MM.1S (cell line): ENCODE results near the gene CBX8.

Source experiments
- DNase-seq: peaks from one replicate; pipeline ENCODE4 v3.0.0-alpha.2; 2015
- H2AFZ ChIP-seq: fragments of 300-600 bp; sonication (generic); 2 replicates; pipeline ENCODE4 v1.6.0; 2016; ENCODE audit warnings: antibody characterized with exemption, low read length
- H3F3A ChIP-seq: fragments of 300-600 bp; sonication (generic); 2 replicates; pipeline ENCODE4 v1.6.1; 2016; ENCODE audit warnings: mild to moderate bottlenecking, antibody characterized with exemption, low read length, moderate library complexity, mixed read lengths; ENCODE audit not compliant: insufficient read depth
- H3K27ac ChIP-seq: fragments of 300-600 bp; sonication (generic); 2 replicates; pipeline ENCODE4 v1.5.1; 2016; ENCODE audit warnings: mild to moderate bottlenecking, low read length
- H3K27me3 ChIP-seq: fragments of 300-600 bp; sonication (generic); replicated peaks from 2 replicates; pipeline ENCODE4 v1.6.0; 2016; ENCODE audit warnings: low read length; ENCODE audit not compliant: insufficient read depth
- H3K36me3 ChIP-seq: fragments of 300-600 bp; sonication (generic); replicated peaks from 2 replicates; pipeline ENCODE4 v1.6.1; 2016; ENCODE audit warnings: mild to moderate bottlenecking, low read length, mixed read lengths; ENCODE audit not compliant: insufficient read depth
- H3K4me1 ChIP-seq: fragments of 300-600 bp; sonication (generic); 2 replicates; pipeline ENCODE4 v1.6.1; 2016; ENCODE audit warnings: low read length, mixed read lengths
- H3K4me2 ChIP-seq: fragments of 300-600 bp; sonication (generic); 2 replicates; pipeline ENCODE4 v1.6.0; 2016; ENCODE audit warnings: low read depth, low read length
- H3K4me3 ChIP-seq: fragments of 300-600 bp; sonication (generic); 2 replicates; pipeline ENCODE4 v1.5.1; 2016; ENCODE audit warnings: low read length, mixed read lengths
- H3K79me2 ChIP-seq: fragments of 300-600 bp; sonication (generic); 2 replicates; pipeline ENCODE4 v1.6.1; 2016; ENCODE audit warnings: mixed run types, low read length, mixed read lengths
- H3K9ac ChIP-seq: fragments of 300-600 bp; sonication (generic); 2 replicates; pipeline ENCODE4 v1.6.1; 2016; ENCODE audit warnings: low read length, mixed read lengths
- H3K9me2 ChIP-seq: fragments of 300-600 bp; sonication (generic); replicated peaks from 2 replicates; pipeline ENCODE4 v1.6.1; 2016; ENCODE audit warnings: mild to moderate bottlenecking, low read length, mixed read lengths; ENCODE audit not compliant: insufficient read depth
- H3K9me3 ChIP-seq: fragments of 300-600 bp; sonication (generic); replicated peaks from 2 replicates; pipeline ENCODE4 v1.6.1; 2016; ENCODE audit warnings: mild to moderate bottlenecking, low read length, mixed read lengths; ENCODE audit not compliant: insufficient read depth
- H4K20me1 ChIP-seq: fragments of 300-600 bp; sonication (generic); 2 replicates; pipeline ENCODE4 v1.6.1; 2016; ENCODE audit warnings: mild to moderate bottlenecking, low read length, moderate library complexity, mixed read lengths; ENCODE audit not compliant: insufficient read depth
- CTCF ChIP-seq: fragments of 300-600 bp; sonication (generic); IDR thresholded peaks from 2 replicates; pipeline ENCODE4 v1.5.1; 2016; ENCODE audit warnings: antibody characterized with exemption, low read length, mixed read lengths
- EZH2 ChIP-seq: fragments of 300-600 bp; sonication (generic); optimal IDR thresholded peaks from 2 replicates; pipeline ENCODE3; 2017; ENCODE audit warnings: low read depth, mild to moderate bottlenecking, antibody characterized with exemption, low read length, mixed read lengths
- EZH2phosphoT487 ChIP-seq: fragments of 300-600 bp; sonication (generic); IDR thresholded peaks from 2 replicates; pipeline ENCODE4 v1.6.1; 2018; ENCODE audit warnings: antibody characterized with exemption, low read length

The CBX8 gene

GRCh38 chr17:79785017-79785899 lies 11.6 kb downstream of the CBX8 start:
- no peak overlapping the region for H3K9ac ChIP-seq
- H3K36me3 ChIP-seq, result no peaks in the 10 kb centered on the region
- H3K4me3 ChIP-seq, result no peak overlapping the region
- no peaks in the 10 kb centered on the region for H3K79me2 ChIP-seq
- no peak for TF ChIP-seq EZH2phosphoT487
- TF ChIP-seq EZH2, result no peak
- no peak for TF ChIP-seq CTCF
- no peaks in the 10 kb centered on the region for H4K20me1 ChIP-seq
- no peak overlapping the region for H3K4me2 ChIP-seq
- no peak overlapping the region for H2AFZ ChIP-seq
- no peaks in the 10 kb centered on the region for H3K9me2 ChIP-seq
- no peak for DNase-seq
- H3F3A ChIP-seq, result no peaks in the 10 kb centered on the region
- peaks cover 100% of the 10 kb centered on the region for H3K27me3 ChIP-seq
- H3K27ac ChIP-seq, result no peak overlapping the region
- no peaks in the 10 kb centered on the region for H3K4me1 ChIP-seq
- H3K9me3 ChIP-seq, result no peaks in the 10 kb centered on the region

- no peaks in the 10 kb centered on the region for H4K20me1 ChIP-seq
Measured at GRCh38 chr17:79784353-79785016, 12.4 kb downstream of the CBX8 start.

GRCh38 chr17:79783891-79784290 lies 13.0 kb downstream of the CBX8 start:
- Histone ChIP-seq H3K27me3 (peaks cover 100% of the 10 kb centered on the region), H4K20me1 (no peaks in the 10 kb centered on the region)

More at GRCh38 chr17:79784353-79785016, 12.4 kb downstream of the CBX8 start:
- TF ChIP-seq EZH2phosphoT487, result no peak
- TF ChIP-seq EZH2, result no peak
- TF ChIP-seq CTCF, result no peak
- no peaks in the 10 kb centered on the region for H3K9me2 ChIP-seq
- no peak overlapping the region for H3K4me3 ChIP-seq
- no peak overlapping the region for H2AFZ ChIP-seq
- H3K4me1 ChIP-seq, result no peaks in the 10 kb centered on the region
- H3K9ac ChIP-seq, result no peak overlapping the region
- H3K9me3 ChIP-seq, result no peaks in the 10 kb centered on the region
- H3K27ac ChIP-seq, result no peak overlapping the region
- no peak for DNase-seq
- H3K36me3 ChIP-seq, result no peaks in the 10 kb centered on the region
- no peak overlapping the region for H3K4me2 ChIP-seq
- H3K27me3 ChIP-seq, result peaks cover 100% of the 10 kb centered on the region
- H3F3A ChIP-seq, result no peaks in the 10 kb centered on the region
- H3K79me2 ChIP-seq, result no peaks in the 10 kb centered on the region

More at GRCh38 chr17:79783891-79784290, 13.0 kb downstream of the CBX8 start:
- H3K36me3 ChIP-seq, result no peaks in the 10 kb centered on the region
- H3K9me3 ChIP-seq, result no peaks in the 10 kb centered on the region
- H3K27ac ChIP-seq, result no peak overlapping the region
- 0 out of 2 replicates have a peak, but pooled peaks cover 1% of the 10 kb centered on the region for H3K4me1 ChIP-seq
- no peak overlapping the region for H3K4me3 ChIP-seq
- H3K9ac ChIP-seq, result no peak overlapping the region
- no peaks in the 10 kb centered on the region for H3F3A ChIP-seq
- no peak overlapping the region for H3K4me2 ChIP-seq
- no peaks in the 10 kb centered on the region for H3K9me2 ChIP-seq
- no peak for DNase-seq
- no peak overlapping the region for H2AFZ ChIP-seq
- no peak for TF ChIP-seq EZH2
- no peak for TF ChIP-seq CTCF
- TF ChIP-seq EZH2phosphoT487, result no peak
- H3K79me2 ChIP-seq, result no peaks in the 10 kb centered on the region
